GM12865 (cell line): Measurements from ENCODE around the gene ATOSB.

Experiments
- DNase-seq: peaks from one replicate; pipeline ENCODE4 v3.0.0; 2010; ENCODE audit warnings: low read depth
- H3K4me3 ChIP-seq: 2 replicates; pipeline ENCODE4 v1.5.1; 2011; ENCODE audit warnings: mild to moderate bottlenecking, low read depth, low read length, control low read depth
- TF ChIP-seq, protein P1 (sequence below): IDR thresholded peaks from 2 replicates; pipeline ENCODE4 v1.5.1; 2011; ENCODE audit warnings: low read length, control low read depth, low read depth, inconsistent platforms; ENCODE audit not compliant: insufficient read depth; ENCODE audit errors: missing control alignments

ATOSB gene

DNA sequence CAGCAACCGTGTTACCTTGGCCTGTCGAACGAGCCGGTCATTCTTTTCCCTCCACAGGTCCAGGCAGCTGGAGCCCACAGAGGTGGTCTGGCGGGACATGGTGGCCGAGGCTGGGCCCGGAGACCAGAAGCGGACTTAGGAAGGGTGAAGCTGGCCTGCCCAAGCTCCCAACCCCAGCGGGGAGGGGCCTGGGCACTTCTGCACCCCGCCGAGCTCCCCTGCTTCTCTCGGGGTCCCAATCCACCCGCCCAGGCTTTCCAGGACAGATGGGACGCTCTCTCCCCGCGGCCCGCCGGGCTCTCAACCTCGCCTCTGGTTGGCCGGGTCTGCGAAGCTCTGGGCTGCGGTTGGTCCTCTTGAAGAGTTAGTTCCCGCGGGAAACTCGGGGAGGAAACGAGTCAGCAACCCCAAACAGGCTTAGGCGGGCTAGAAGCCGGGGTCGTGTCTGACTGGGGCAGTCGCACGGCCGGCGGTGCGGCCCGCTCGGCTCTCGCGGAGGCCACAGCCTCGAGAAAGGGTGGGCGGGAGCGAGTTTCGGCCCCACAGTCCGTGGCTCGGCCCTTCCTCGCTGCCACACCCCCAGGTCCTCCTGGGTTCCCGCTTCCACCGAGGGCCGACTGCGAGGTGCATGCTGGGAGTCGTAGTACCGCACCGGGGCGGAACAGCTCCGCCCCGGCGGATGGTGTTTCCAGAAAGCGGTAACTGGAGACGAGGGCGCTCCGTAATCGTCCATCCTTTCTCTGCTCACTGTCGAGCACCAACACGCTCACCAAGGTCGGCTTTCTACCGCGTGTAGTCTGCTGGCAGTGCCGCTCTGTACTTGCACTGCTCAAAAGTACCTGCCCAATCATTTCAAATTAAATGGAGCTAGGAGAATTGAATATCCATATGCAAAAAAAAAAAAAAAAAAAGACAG, 36.0 kb downstream of the ATOSB start, which contains the start of gene FANCG:
Gene FANCG (minus strand): TSS at position 517 of the 916 bp plus-strand sequence. CDS start 418 bp downstream, at position 99.
- DNase-seq: peak; percentile 95
- H3K4me3 ChIP-seq: peak within 1 kb of the TSS; percentile 73
- TF ChIP-seq, protein P1, sequence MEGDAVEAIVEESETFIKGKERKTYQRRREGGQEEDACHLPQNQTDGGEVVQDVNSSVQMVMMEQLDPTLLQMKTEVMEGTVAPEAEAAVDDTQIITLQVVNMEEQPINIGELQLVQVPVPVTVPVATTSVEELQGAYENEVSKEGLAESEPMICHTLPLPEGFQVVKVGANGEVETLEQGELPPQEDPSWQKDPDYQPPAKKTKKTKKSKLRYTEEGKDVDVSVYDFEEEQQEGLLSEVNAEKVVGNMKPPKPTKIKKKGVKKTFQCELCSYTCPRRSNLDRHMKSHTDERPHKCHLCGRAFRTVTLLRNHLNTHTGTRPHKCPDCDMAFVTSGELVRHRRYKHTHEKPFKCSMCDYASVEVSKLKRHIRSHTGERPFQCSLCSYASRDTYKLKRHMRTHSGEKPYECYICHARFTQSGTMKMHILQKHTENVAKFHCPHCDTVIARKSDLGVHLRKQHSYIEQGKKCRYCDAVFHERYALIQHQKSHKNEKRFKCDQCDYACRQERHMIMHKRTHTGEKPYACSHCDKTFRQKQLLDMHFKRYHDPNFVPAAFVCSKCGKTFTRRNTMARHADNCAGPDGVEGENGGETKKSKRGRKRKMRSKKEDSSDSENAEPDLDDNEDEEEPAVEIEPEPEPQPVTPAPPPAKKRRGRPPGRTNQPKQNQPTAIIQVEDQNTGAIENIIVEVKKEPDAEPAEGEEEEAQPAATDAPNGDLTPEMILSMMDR: no peak

DNA sequence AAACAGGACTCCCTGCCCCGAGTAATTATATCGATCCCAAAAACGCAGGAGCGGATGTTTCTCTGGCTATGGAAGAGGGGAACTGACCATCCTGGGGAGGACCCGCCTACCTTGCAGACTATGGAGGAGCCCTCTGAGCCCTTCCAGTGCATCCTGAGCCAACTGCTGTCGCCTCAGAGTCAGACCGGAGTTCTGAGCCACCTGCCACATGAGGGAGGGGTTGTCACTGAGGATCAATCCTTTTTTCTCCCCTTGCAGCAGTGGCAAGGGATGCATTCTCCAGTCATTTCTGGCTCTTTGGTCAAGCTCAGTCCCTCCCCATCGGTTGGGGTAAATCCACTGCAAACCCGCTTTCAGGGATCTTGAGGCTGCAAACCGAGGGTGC, 36.6 kb downstream of the ATOSB start:
- no peak for DNase-seq
- TF ChIP-seq, protein P1: no peak
- peak overlapping the region; percentile 73 for H3K4me3 ChIP-seq

DNA sequence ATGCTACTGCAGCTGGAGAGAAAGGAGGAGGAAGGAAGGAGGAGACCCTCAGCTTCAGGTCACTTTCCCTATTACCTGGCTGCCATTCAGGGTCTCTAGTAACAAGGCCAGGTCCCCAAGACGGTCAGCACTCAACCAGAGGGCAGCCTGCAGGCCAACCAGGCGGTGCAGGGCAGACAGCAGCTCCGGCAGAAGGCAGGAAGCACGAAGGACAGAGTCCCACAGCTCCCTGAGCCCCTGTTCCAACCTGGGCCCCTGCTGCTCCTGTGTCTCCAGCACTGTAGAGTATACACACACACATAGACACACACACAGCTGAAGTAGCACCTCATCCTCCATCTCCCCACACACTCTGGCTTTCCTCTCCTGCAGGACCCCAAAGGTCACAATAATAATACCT, 37.6 kb downstream of the ATOSB start:
- peak overlapping the region; percentile 73; the same call in 1 of the 2 replicates for H3K4me3 ChIP-seq
- TF ChIP-seq, protein P1: no peak
- no peak for DNase-seq

DNA sequence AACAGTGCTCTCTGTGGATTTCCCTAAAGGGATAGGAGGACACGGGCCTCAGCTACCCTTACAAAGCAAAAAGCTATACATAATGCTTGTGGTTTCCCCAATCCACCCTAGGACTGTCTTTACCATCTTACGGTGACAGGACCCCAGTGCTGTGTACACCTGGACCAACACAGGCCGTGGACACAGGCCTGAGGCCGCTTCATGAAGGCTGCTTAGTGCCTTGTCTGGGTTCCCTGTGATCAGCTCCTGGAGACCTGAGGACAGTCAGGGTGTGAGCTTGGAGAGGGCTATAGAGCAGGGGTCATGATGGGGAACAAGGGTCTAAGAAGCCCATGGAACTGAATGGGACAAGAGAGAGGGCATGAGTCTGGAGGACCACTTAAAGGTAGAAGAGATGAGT, 38.8 kb downstream of the ATOSB start:
- H3K4me3 ChIP-seq: no peak overlapping the region
- DNase-seq: no peak
- TF ChIP-seq, protein P1: no peak

DNA sequence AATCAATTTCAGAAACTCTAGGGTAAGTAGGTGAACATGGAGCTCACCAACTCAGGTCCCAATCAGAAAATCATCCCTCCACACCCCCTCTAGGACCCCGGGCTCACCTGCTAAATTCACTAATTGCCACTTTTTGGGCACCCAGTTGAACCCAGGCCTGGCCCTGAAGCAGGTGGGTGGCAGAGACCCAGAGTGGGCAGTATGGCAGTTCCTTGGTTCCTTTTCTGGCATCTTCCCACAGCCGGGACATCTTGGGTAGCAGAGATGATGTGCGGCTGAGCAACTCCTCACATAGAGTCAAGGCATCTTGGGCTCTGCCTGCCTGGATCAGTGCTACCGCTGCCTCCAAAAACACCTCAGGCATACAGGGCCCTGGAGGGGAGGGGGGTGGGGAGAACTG, 40.3 kb downstream of the ATOSB start:
- H3K4me3 ChIP-seq: no peak overlapping the region
- no peak for DNase-seq
- TF ChIP-seq, protein P1: no peak

DNA sequence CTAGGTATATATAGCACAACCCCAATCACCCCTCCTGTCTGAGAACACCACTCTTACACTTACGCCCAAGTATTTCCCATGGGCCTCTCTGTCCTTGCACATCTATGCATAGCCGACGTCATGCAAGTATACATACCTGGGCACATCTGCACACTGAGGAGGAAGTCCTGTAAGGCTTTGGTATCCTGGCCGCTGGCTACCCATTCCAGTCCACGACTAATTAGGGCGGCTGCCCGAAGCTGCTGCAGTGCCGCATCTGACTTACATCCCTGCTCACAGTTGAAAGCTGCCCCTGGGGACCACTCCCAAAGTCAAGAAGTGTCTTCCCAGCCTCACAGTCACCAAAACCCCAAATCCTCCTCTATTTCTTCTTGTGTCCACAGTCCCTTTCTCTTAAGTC, 40.9 kb downstream of the ATOSB start:
- H3K4me3 ChIP-seq: no peak overlapping the region
- DNase-seq: no peak
- TF ChIP-seq, protein P1: no peak
